GM23338 (cell line): ENCODE results near the gene BLM.

ENCODE experiments used
- CREB1 ChIP-seq: fragments of 250-450 bp; sonication (Bioruptor Pico); IDR thresholded peaks from 2 replicates; pipeline ENCODE4 v1.5.0; 2020; ENCODE audit warnings: low read depth, mild to moderate bottlenecking, moderate library complexity
- EZH2 ChIP-seq: fragments of 200-600 bp; sonication (generic); IDR thresholded peaks from one replicate; pipeline ENCODE4 v1.8.0; 2017; ENCODE audit warnings: antibody characterized with exemption, mild to moderate bottlenecking, low read depth; ENCODE audit not compliant: unreplicated experiment
- EZH2phosphoT487 ChIP-seq: fragments of 200-600 bp; sonication (generic); IDR thresholded peaks from one replicate; pipeline ENCODE4 v1.8.1; 2018; ENCODE audit warnings: antibody characterized with exemption; ENCODE audit not compliant: unreplicated experiment
- JUNB ChIP-seq: IDR thresholded peaks from one replicate; pipeline ENCODE4 v1.6.1; 2016; ENCODE audit warnings: antibody characterized with exemption; ENCODE audit not compliant: unreplicated experiment
- POLR2AphosphoS5 ChIP-seq: IDR thresholded peaks from 2 replicates; pipeline ENCODE4 v1.6.1; 2016; ENCODE audit warnings: antibody characterized with exemption, low read depth
- STAT1 ChIP-seq: IDR thresholded peaks from one replicate; pipeline ENCODE4 v1.6.1; 2016; ENCODE audit warnings: antibody characterized with exemption; ENCODE audit not compliant: unreplicated experiment
- ZNF331 ChIP-seq: fragments of 250-450 bp; sonication (Bioruptor Pico); IDR thresholded peaks from 2 replicates; pipeline ENCODE4 v1.5.0; 2020; ENCODE audit warnings: low read depth, mild to moderate bottlenecking, moderate library complexity
- TF ChIP-seq, protein P1 (sequence below), 2 experiments: fragments of 200-600 bp in 1 of 2; sonication (generic) in 1 of 2; conservative IDR thresholded peaks; 2 replicates each; pipeline versions ENCODE4 v1.5.1 to v1.6.1; 2016 to 2017; ENCODE audit warnings: antibody characterized with exemption in 2 of 2, low read depth in 2 of 2, mild to moderate bottlenecking in 2 of 2, moderate library complexity in 1 of 2
- TF ChIP-seq, protein P2 (sequence below): IDR thresholded peaks from one replicate; pipeline ENCODE4 v1.6.1; 2018; ENCODE audit warnings: antibody characterized with exemption; ENCODE audit not compliant: unreplicated experiment

DNA sequence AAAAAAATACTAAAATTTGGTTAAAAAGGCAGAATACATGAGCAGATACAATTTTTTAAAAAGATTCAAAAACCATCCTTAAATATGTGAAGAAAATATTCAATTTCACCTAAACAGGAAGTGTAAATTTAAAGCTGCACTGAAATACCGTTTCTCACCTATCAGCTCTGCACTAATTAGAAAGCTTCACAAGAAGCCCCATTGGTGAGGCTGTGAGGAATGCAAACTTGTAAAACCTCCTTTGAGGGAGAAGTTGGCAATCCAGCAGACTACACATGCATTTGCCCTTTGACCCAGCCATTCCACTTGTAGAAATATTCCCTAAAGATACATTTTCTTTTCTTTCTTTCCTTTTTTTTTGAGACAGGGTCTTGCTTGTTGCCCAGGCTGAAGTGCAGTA, 18.8 kb downstream of the BLM start:
- TF ChIP-seq POLR2AphosphoS5: no peak
- TF ChIP-seq, protein P1, sequence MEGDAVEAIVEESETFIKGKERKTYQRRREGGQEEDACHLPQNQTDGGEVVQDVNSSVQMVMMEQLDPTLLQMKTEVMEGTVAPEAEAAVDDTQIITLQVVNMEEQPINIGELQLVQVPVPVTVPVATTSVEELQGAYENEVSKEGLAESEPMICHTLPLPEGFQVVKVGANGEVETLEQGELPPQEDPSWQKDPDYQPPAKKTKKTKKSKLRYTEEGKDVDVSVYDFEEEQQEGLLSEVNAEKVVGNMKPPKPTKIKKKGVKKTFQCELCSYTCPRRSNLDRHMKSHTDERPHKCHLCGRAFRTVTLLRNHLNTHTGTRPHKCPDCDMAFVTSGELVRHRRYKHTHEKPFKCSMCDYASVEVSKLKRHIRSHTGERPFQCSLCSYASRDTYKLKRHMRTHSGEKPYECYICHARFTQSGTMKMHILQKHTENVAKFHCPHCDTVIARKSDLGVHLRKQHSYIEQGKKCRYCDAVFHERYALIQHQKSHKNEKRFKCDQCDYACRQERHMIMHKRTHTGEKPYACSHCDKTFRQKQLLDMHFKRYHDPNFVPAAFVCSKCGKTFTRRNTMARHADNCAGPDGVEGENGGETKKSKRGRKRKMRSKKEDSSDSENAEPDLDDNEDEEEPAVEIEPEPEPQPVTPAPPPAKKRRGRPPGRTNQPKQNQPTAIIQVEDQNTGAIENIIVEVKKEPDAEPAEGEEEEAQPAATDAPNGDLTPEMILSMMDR (conservative IDR thresholded peaks at IDR 0.05; ENCODE audit: low read depth in 2 of 2): no peak
- TF ChIP-seq EZH2phosphoT487: no peak
- no peak for TF ChIP-seq STAT1
- TF ChIP-seq EZH2: no peak
- TF ChIP-seq, protein P2, sequence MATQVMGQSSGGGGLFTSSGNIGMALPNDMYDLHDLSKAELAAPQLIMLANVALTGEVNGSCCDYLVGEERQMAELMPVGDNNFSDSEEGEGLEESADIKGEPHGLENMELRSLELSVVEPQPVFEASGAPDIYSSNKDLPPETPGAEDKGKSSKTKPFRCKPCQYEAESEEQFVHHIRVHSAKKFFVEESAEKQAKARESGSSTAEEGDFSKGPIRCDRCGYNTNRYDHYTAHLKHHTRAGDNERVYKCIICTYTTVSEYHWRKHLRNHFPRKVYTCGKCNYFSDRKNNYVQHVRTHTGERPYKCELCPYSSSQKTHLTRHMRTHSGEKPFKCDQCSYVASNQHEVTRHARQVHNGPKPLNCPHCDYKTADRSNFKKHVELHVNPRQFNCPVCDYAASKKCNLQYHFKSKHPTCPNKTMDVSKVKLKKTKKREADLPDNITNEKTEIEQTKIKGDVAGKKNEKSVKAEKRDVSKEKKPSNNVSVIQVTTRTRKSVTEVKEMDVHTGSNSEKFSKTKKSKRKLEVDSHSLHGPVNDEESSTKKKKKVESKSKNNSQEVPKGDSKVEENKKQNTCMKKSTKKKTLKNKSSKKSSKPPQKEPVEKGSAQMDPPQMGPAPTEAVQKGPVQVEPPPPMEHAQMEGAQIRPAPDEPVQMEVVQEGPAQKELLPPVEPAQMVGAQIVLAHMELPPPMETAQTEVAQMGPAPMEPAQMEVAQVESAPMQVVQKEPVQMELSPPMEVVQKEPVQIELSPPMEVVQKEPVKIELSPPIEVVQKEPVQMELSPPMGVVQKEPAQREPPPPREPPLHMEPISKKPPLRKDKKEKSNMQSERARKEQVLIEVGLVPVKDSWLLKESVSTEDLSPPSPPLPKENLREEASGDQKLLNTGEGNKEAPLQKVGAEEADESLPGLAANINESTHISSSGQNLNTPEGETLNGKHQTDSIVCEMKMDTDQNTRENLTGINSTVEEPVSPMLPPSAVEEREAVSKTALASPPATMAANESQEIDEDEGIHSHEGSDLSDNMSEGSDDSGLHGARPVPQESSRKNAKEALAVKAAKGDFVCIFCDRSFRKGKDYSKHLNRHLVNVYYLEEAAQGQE: no peak
- TF ChIP-seq ZNF331 (CRISPR knock-in tag): no peak
- TF ChIP-seq CREB1 (CRISPR knock-in tag): no peak
- TF ChIP-seq JUNB: no peak
